Upper lobe of left lung (tissue), 4 donors: Measurements from ENCODE around the gene AKR1B1.

ENCODE experiments used
- CTCF ChIP-seq, 6 experiments: fragments of 450-650 bp in 4 of 6; fragments of 200-600 bp in 2 of 6; sonication (generic) in 2 of 6; IDR thresholded peaks; one replicate each; pipeline ENCODE4 v1.5.1; 2016 to 2019; ENCODE audit warnings: antibody characterized with exemption in 6 of 6
- EP300 ChIP-seq, 4 donors: sonication (generic); formaldehyde crosslinking; IDR thresholded peaks; one replicate each; pipeline ENCODE4 v1.5.1; 2017; ENCODE audit warnings: antibody characterized with exemption in 4 of 4, control low read depth in 2 of 4
- POLR2A ChIP-seq, 4 donors: fragments of 450-650 bp; IDR thresholded peaks; one replicate each; pipeline ENCODE4 v1.5.1; 2016 to 2017; ENCODE audit warnings: antibody characterized with exemption in 4 of 4, mild to moderate bottlenecking in 2 of 4

- TF ChIP-seq POLR2A (IDR thresholded peaks at IDR 0.05) (no peak), CTCF (IDR thresholded peaks at IDR 0.05) (no peak), EP300 (IDR thresholded peaks at IDR 0.05) (no peak)
These were observed 29.4 kb downstream of the AKR1B1 start for GRCh38 chr7:134429481-134429880.
